GM23248 (cell line): ENCODE results near the gene FDPS.

Experiments
- EZH2 ChIP-seq: fragments of 200-600 bp; sonication (generic); IDR thresholded peaks from 2 replicates; pipeline ENCODE4 v1.6.1; 2018; ENCODE audit warnings: antibody characterized with exemption, mild to moderate bottlenecking; ENCODE audit not compliant: insufficient read depth, poor library complexity, severe bottlenecking
- EZH2phosphoT487 ChIP-seq: fragments of 200-600 bp; sonication (generic); IDR thresholded peaks from 2 replicates; pipeline ENCODE4 v1.6.1; 2018; ENCODE audit warnings: antibody characterized with exemption, moderate library complexity, mild to moderate bottlenecking, low read depth; ENCODE audit not compliant: insufficient read depth

GRCh38 chr1:155295942-155296267 is 12.8 kb upstream of the FDPS start:
- no peak for TF ChIP-seq EZH2phosphoT487
- no peak for TF ChIP-seq EZH2
